Measurements from ENCODE around the gene SAMD4A.

DNA sequence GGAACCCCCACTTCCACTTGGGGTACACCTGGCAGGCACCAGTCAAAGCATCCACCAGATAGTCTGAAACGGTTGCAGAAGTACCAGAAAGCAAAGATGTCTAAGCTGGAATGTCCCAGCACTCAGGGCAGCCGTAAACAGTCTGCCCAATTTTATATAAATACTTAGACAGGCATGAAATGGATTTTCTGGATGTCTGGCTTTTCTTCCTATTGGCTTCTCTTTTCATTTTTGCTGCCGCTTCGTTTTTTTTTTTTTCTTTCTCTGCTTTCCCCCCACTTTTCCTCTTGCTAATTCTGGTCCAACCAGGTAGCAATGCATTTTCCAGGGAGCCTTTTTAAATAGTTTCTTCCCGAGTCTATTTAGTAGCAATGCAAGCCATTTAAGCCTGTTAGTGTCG is 168.0 kb downstream of the SAMD4A start:
- TF ChIP-seq YY1 (IDR thresholded peaks at IDR 0.05; ENCODE audit: insufficient read depth, insufficient read length) (no peak), SUZ12 (IDR thresholded peaks at IDR 0.05; ENCODE audit: extremely low read depth, insufficient read depth, insufficient read length) (no peak), ZNF274 (IDR thresholded peaks at IDR 0.05; ENCODE audit: low read depth, low read length) (no peak)
